LNCAP (cell line): ENCODE measurements around the gene SRGAP3.

ENCODE experiments used
- TF ChIP-seq, protein P1 (sequence below): fragments of 450-650 bp; IDR thresholded peaks from 2 replicates; pipeline ENCODE4 v1.5.1; 2017; ENCODE audit warnings: mild to moderate bottlenecking

SRGAP3 gene

DNA sequence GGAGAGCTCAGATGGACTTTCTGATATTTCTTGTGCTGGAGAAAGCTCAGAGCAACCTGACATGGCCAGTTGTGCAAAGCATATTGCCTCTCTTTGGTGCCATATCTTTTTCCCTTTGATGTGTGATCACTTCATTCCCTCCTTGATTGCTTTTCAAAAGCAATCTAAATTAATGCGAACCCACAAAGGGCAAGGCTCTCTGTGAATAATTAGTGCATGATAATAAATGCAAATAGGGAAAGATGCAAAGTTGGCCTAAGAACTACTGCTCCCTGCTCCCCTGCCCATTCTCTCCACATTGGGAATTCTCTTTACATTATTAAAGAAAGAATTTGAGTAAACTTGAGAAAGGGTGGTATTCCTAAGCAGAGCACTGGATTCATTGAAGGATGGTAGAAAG, 60.9 kb downstream of the SRGAP3 start:
- TF ChIP-seq, protein P1, sequence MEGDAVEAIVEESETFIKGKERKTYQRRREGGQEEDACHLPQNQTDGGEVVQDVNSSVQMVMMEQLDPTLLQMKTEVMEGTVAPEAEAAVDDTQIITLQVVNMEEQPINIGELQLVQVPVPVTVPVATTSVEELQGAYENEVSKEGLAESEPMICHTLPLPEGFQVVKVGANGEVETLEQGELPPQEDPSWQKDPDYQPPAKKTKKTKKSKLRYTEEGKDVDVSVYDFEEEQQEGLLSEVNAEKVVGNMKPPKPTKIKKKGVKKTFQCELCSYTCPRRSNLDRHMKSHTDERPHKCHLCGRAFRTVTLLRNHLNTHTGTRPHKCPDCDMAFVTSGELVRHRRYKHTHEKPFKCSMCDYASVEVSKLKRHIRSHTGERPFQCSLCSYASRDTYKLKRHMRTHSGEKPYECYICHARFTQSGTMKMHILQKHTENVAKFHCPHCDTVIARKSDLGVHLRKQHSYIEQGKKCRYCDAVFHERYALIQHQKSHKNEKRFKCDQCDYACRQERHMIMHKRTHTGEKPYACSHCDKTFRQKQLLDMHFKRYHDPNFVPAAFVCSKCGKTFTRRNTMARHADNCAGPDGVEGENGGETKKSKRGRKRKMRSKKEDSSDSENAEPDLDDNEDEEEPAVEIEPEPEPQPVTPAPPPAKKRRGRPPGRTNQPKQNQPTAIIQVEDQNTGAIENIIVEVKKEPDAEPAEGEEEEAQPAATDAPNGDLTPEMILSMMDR = no peak

- TF ChIP-seq, protein P1 = no peak
Observed at GRCh38 chr3:9185701-9186100, 63.7 kb downstream of the SRGAP3 start.

GRCh38 chr3:9185046-9185445, 64.4 kb downstream of the SRGAP3 start:
- TF ChIP-seq, protein P1 = no peak

DNA sequence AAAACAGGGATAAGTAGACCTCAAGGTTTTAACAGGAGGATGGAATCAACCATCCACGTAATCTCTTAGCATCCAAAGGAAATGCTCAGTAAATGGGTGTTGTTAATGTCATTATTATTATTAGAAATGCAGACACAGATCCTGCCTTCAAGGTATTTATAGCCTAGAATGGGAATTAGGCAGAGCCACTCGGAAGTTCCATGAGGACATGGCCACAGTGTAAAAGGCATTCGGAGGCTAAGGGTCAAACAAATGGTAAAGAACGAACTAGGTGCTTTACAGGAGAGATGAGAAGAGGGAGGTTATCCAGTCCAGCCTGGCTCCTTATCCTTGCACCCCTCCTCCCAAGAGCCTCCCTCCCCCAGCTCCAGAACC, 65.0 kb downstream of the SRGAP3 start:
- TF ChIP-seq, protein P1 = no peak

DNA sequence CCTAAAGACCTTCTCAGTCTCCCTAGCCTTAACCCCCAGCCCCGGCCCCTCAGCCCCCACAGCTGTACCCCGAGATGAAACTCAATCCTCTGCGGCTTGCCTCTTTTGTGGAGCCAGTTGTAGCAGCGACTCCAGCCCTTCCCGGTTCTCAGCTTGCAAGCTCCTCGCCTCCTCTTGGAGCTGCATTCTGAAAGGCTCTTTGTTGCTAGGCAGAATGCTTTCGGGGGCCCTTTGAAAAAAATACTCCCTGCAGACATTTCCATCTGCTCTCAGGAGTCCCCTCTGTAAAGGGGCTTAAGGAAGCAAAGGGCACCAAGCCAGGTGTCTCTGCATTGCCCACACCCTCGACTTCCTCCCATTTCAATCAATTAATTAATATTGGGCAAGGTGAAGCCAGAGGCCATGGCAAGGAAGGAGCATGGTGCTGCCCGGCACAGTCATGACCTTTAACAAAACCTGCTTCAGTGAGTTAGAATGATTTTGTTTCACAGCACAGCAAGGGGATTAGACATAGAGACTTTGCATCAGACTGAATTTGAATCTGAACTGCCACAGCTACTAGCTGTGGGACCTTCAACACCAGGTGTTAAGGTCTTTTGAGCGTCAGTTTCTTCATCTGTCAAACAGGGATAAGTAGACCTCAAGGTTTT, 65.5 kb downstream of the SRGAP3 start:
- TF ChIP-seq, protein P1 = no peak

GRCh38 chr3:9183011-9183410, 66.4 kb downstream of the SRGAP3 start:
- TF ChIP-seq, protein P1 = no peak

DNA sequence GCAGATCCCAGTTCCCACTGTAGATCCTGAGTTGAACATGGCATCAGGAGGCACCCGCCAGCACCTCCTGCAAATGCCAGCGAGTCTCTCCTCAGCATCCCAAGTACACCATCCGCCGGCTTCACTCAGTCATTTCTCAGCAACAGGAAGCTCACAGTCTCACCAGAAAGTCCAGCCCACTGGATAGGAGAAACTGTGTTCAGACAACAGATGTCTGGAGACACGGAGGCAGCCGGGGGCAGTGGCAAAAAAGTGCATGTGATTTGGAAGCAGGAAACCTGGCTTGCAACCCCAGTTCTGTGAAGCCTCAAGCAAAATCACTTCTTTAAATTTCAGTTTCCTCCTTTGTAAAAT, 68.7 kb downstream of the SRGAP3 start:
- TF ChIP-seq, protein P1 = no peak
